ES-I3 (cell line): Measurements from ENCODE around the gene C1RL.
A peak's percentile ranks its signal among the peaks of the same experiment; 100 is the strongest.

Experiments used
- H3K36me3 ChIP-seq: 2 replicates; pipeline ENCODE4 v1.6.1; 2013; ENCODE audit warnings: mild to moderate bottlenecking, low read length, control low read depth, moderate library complexity; ENCODE audit not compliant: insufficient read depth
- H3K4me1 ChIP-seq: 2 replicates; pipeline ENCODE4 v1.6.1; 2013; ENCODE audit warnings: mild to moderate bottlenecking, control low read depth, low read length; ENCODE audit not compliant: insufficient read depth
- H3K9ac ChIP-seq: 2 replicates; pipeline ENCODE4 v1.6.1; 2013; ENCODE audit warnings: low read depth, mild to moderate bottlenecking, low read length, moderate library complexity
- H3K9me3 ChIP-seq: 2 replicates; pipeline ENCODE4 v1.6.1; 2013; ENCODE audit warnings: mild to moderate bottlenecking, low read length, moderate library complexity; ENCODE audit not compliant: control insufficient read depth, insufficient read depth

The C1RL gene, protein sequence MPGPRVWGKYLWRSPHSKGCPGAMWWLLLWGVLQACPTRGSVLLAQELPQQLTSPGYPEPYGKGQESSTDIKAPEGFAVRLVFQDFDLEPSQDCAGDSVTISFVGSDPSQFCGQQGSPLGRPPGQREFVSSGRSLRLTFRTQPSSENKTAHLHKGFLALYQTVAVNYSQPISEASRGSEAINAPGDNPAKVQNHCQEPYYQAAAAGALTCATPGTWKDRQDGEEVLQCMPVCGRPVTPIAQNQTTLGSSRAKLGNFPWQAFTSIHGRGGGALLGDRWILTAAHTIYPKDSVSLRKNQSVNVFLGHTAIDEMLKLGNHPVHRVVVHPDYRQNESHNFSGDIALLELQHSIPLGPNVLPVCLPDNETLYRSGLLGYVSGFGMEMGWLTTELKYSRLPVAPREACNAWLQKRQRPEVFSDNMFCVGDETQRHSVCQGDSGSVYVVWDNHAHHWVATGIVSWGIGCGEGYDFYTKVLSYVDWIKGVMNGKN

DNA sequence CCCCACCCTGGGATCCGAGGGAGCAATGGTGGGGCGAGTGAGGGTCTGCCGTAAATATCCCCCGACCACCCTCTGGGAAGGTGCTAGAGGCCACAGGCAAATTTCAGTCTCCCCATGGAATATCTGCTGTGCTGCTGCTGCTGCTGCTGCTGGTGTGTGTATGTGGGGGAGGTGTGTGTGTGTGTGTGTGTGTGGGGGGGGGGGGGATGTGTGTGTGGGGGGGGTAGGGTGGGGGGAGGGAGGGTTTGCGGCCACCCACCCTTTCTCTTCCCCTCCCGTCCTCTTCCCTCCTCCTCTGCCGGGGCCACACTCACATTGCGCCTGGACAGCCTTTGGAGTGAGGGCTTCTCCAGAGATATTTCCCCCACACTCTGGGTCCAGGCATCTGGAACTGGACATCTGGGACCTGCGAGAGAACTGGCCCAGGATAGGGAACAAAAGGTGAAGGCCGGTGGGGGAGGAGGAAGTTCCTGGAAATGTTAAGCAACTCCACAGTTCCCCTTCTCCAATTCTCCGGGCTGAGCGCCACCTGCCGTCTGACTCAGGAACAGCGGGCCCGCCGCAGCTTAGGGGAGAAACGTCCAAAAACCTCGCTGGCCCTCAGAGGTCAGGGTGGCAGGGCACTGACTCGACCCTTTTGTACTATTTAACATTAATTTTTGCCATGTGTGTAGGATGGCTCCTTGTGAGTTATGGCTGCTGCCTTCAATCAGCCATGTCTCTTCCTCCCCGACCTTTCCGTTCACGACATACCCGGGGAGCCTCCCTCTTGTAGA, at the start of gene C1RL:
C1RL (minus strand) TSS at position 419 of the 776 bp plus-strand sequence; CDS start at position 385, 34 bp downstream.
- H3K9ac ChIP-seq = peak within 1 kb of the TSS; percentile 85
- no peaks in the 10 kb centered on the region for H3K36me3 ChIP-seq
- H3K4me1 ChIP-seq = no peaks in the 10 kb centered on the region; the same call in 1 of the 2 replicates
- no peaks in the 10 kb centered on the region for H3K9me3 ChIP-seq

DNA sequence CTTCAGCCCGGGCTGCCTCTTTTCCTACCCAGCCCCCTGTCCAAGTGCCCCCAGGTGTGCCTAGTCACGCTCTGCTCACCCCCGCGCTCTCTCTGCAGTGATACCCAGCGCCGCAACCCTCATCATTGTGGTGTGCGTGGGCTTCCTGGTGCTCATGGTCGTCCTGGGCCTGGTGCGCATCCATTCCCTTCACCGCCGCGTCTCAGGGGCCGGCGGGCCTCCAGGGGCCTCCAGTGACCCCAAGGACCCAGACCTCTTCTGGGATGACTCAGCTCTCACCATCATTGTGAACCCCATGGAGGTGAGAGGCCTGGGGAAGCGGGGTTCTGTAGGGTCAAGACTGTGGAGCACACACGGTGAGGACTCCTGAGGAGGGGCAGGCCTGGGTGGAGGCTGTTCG, 48.4 kb upstream of the C1RL start:
- no peaks in the 10 kb centered on the region for H3K4me1 ChIP-seq
- H3K36me3 ChIP-seq = no peaks in the 10 kb centered on the region
- H3K9me3 ChIP-seq = no peaks in the 10 kb centered on the region
- no peak overlapping the region for H3K9ac ChIP-seq

GRCh38 chr12:7156259-7157197, 47.5 kb upstream of the C1RL start:
- H3K4me1 ChIP-seq = no peaks in the 10 kb centered on the region
- no peaks in the 10 kb centered on the region for H3K9me3 ChIP-seq
- H3K36me3 ChIP-seq = no peaks in the 10 kb centered on the region
- H3K9ac ChIP-seq = no peak overlapping the region

DNA sequence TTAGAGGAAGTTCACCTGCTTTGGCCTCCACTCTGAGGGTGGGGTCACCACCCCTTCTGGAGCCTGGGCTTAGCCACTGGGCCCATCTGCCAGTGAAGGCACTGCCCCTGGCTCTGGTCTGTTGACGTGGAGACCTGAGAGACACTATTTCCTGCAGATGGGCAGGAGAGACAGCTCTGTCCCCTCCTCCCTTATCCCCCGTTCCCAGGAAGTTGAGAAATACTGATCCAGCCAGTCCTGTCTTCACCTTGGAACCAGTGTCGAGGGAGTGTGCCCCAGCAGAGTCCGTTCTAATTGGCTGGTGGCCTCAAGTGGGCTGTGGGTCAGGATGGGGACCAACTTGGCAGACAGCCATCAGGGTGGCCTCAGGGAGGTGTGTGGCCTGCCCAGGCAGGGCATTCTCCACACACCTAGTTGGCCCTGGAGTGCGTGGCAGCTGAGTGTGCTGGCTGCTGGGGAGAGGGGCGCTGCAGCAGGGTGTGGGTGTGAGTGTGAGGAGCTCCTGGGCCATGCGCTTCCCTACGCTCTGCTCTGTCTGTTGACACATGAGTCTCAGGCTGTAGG, 46.5 kb upstream of the C1RL start:
- no peaks in the 10 kb centered on the region for H3K4me1 ChIP-seq
- no peak overlapping the region for H3K9ac ChIP-seq
- no peaks in the 10 kb centered on the region for H3K9me3 ChIP-seq
- no peaks in the 10 kb centered on the region for H3K36me3 ChIP-seq

- Histone ChIP-seq H3K36me3 (no peaks in the 10 kb centered on the region), H3K9me3 (no peaks in the 10 kb centered on the region), H3K4me1 (no peaks in the 10 kb centered on the region), H3K9ac (no peak overlapping the region)
Observed at GRCh38 chr12:7154901-7155470, 46.0 kb upstream of the C1RL start.

DNA sequence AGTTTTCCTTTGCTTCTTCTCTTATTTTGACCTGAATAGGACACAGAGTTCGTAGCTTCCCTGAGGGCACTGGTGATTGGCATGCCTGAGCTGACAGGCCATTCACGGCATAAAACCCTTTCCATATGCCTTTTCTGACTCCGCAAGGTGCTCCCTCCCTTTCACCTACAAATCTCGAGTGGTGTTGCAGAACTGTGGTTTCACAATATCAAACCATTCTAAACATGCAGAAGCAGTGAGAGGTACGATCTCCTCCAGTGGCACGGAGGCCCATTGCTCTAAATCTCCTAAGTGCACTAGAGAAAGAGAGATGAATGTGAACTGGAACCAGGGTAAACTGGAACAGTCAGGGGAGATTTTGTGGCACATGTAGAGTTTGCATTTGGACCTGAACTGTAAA, 45.0 kb upstream of the C1RL start:
- H3K4me1 ChIP-seq = no peaks in the 10 kb centered on the region
- no peak overlapping the region for H3K9ac ChIP-seq
- no peaks in the 10 kb centered on the region for H3K36me3 ChIP-seq
- no peaks in the 10 kb centered on the region for H3K9me3 ChIP-seq

DNA sequence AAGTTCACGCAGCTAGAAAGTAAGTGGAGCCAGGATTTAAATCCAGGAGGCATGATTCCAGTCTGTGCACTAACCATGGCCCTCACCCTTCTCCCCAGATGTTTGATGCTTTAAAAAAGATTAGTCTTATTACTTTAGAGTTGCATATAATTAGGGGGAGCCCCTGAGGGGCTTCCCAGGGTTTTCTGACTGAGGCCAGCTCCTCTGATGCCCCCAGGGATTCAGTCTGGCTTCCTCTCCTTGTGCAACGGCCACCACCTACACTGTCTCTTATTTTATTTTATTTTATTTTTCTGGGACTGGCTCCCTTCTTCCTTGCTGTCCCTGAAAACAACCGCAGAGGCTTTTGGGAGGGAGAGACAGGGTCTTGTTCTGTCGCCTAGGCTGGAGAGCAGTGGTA, 43.8 kb upstream of the C1RL start:
- Histone ChIP-seq H3K9me3 (no peaks in the 10 kb centered on the region), H3K4me1 (no peaks in the 10 kb centered on the region), H3K36me3 (no peaks in the 10 kb centered on the region), H3K9ac (no peak overlapping the region)

- Histone ChIP-seq H3K4me1 (no peaks in the 10 kb centered on the region), H3K36me3 (no peaks in the 10 kb centered on the region), H3K9me3 (no peaks in the 10 kb centered on the region), H3K9ac (no peak overlapping the region)
Observed at GRCh38 chr12:7151532-7151931, 42.5 kb upstream of the C1RL start.

DNA sequence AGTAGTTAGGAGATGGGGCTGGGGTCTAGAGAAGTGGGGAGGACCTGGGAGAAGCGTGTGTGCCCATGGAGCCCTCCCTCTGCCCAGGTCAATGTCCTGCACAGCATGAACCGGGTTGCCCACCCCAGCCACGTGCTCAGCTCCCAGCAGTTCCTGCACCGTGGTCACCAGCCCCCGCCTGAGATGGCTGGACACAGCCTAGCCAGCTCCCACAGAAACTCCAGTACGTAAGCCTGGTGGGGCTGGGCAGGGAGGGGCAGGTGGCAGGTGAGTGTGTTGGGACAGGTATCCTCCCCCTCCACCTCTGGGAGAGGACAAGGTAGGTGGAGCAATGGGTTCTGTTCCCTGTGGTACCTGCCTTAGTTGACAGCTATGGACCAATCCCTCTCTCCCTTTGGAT, 41.8 kb upstream of the C1RL start:
- Histone ChIP-seq H3K9me3 (no peaks in the 10 kb centered on the region), H3K4me1 (no peaks in the 10 kb centered on the region), H3K9ac (no peak overlapping the region), H3K36me3 (no peaks in the 10 kb centered on the region)

- no peaks in the 10 kb centered on the region for H3K9me3 ChIP-seq
- no peak overlapping the region for H3K9ac ChIP-seq
- no peaks in the 10 kb centered on the region for H3K36me3 ChIP-seq
- H3K4me1 ChIP-seq = 0 out of 2 replicates have a peak, but pooled peaks cover 3% of the 10 kb centered on the region
Observed at GRCh38 chr12:7150356-7150755, 41.3 kb upstream of the C1RL start.

DNA sequence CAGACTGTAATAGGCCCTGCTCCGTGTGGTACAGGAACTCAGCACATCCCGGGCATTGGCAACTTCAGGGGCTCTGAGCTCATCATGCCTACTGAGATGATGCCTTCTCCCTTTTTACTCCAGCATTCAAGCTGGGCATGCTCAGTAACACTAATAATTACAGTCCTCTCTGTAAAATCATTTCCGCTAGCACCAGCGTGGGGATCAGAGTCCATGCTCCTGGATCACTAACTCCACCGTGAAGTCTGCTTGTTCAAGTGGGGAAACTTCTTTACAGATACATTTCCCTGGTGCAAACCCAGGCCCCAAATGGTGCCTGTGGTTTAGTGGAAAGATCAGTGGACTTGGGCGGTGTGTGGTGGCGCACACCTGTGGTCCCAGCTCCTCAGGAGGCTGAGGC, 37.9 kb upstream of the C1RL start:
- H3K9ac ChIP-seq = no peak overlapping the region
- H3K36me3 ChIP-seq = 0 out of 2 replicates have a peak, but pooled peaks cover 4% of the 10 kb centered on the region
- H3K4me1 ChIP-seq = peaks cover 10% of the 10 kb centered on the region; the same call in 1 of the 2 replicates
- H3K9me3 ChIP-seq = no peaks in the 10 kb centered on the region

- H3K9ac ChIP-seq = no peak overlapping the region
- H3K36me3 ChIP-seq = 0 out of 2 replicates have a peak, but pooled peaks cover 4% of the 10 kb centered on the region
- peaks cover 10% of the 10 kb centered on the region; the same call in 1 of the 2 replicates for H3K4me1 ChIP-seq
- no peaks in the 10 kb centered on the region for H3K9me3 ChIP-seq
Observed at GRCh38 chr12:7146228-7146627, 37.2 kb upstream of the C1RL start.

DNA sequence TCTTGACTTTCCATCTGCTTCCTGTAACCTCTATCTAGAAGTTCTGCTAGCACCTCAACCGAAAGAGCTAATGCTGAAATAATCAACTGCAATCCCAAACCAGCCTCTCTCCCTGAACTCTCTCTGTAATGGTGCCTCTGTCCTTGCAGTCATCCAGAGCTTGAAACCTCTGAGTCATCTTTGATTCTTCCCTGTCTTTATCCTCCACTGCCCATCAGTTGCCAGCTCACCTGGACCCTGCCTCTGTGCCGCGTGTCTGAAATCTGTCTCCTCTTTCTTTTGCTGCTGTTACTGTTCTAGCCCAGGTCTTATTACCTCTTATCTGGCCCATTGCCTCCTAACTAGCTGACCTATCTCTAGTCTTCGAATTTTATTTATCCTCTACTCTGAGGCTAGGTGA, 36.7 kb upstream of the C1RL start:
- Histone ChIP-seq H3K4me1 (peaks cover 10% of the 10 kb centered on the region; the same call in 1 of the 2 replicates), H3K36me3 (0 out of 2 replicates have a peak, but pooled peaks cover 4% of the 10 kb centered on the region), H3K9me3 (no peaks in the 10 kb centered on the region), H3K9ac (no peak overlapping the region)
